GM12874 (cell line): ENCODE measurements around the gene AHNAK.

Experiments used
- CTCF ChIP-seq: IDR thresholded peaks from 2 replicates; pipeline ENCODE4 v1.5.1; 2011; ENCODE audit warnings: low read depth, mild to moderate bottlenecking, control low read depth, low read length, moderate library complexity; ENCODE audit not compliant: insufficient read depth

AHNAK gene

GRCh38 chr11:62418733-62419132 is 127.9 kb downstream of the AHNAK start, which contains the start of gene SCGB1A1:
SCGB1A1 (plus strand) TSS chr11:62419033; CDS start chr11:62419096, 63 bp downstream.
- TF ChIP-seq CTCF: no peak

GRCh38 chr11:62418136-62418535 is 128.5 kb downstream of the AHNAK start:
- TF ChIP-seq CTCF: no peak

GRCh38 chr11:62416596-62416995 is 130.0 kb downstream of the AHNAK start:
- TF ChIP-seq CTCF: no peak

- no peak for TF ChIP-seq CTCF
These were observed 133.4 kb downstream of the AHNAK start for GRCh38 chr11:62413060-62413696.

GRCh38 chr11:62411524-62411923 is 135.1 kb downstream of the AHNAK start:
- no peak for TF ChIP-seq CTCF

GRCh38 chr11:62410972-62411371 is 135.6 kb downstream of the AHNAK start:
- no peak for TF ChIP-seq CTCF

GRCh38 chr11:62409831-62410230 is 136.8 kb downstream of the AHNAK start:
- TF ChIP-seq CTCF: no peak
